Chondrocyte (in vitro differentiated cells): ENCODE results near the gene SCARB1. TPM values are rescaled to one million over a fixed set of nuclear protein-coding genes. Genes with fewer than 3 reads are reported as not detected.

ENCODE experiments used
- DNase-seq: peaks from one replicate; pipeline ENCODE4 v3.0.0; 2021; ENCODE audit warnings: mixed read lengths, low spot score
- H3K27ac Mint-ChIP-seq: one replicate; pipeline ENCODE4 v1.8.0; 2021; ENCODE audit warnings: mild to moderate bottlenecking, moderate library complexity, mixed read lengths; ENCODE audit not compliant: unreplicated experiment
- H3K27me3 Mint-ChIP-seq: 2 replicates; pipeline ENCODE4 v1.8.0; 2021; ENCODE audit warnings: low read depth, mixed read lengths
- H3K36me3 Mint-ChIP-seq: 2 replicates; pipeline ENCODE4 v1.8.0; 2021; ENCODE audit warnings: low read depth, mixed read lengths
- H3K4me1 Mint-ChIP-seq: 2 replicates; pipeline ENCODE4 v1.8.0; 2021; ENCODE audit warnings: low read depth, mild to moderate bottlenecking, mixed read lengths
- H3K4me3 Mint-ChIP-seq: one replicate; pipeline ENCODE4 v1.8.0; 2021; ENCODE audit warnings: mild to moderate bottlenecking, moderate library complexity, mixed read lengths; ENCODE audit not compliant: unreplicated experiment
- H3K9me3 Mint-ChIP-seq: 2 replicates; pipeline ENCODE4 v1.8.0; 2021; ENCODE audit warnings: low read depth, mixed read lengths
- total RNA-seq: library from RNA; stranded (reverse); gene quantifications from 3 replicates; pipeline ENCODE4 v1.2.1, GENCODE V29; 2021
- TF ChIP-seq, protein P1 (sequence below): fragments of 200-600 bp; sonication (generic); IDR thresholded peaks from 2 replicates; pipeline ENCODE4 v1.5.0; 2021; ENCODE audit warnings: antibody characterized with exemption, mild to moderate bottlenecking, moderate library complexity

SCARB1 gene
- total RNA-seq, 1 donor from 2014 or later: 20.1 TPM

DNA sequence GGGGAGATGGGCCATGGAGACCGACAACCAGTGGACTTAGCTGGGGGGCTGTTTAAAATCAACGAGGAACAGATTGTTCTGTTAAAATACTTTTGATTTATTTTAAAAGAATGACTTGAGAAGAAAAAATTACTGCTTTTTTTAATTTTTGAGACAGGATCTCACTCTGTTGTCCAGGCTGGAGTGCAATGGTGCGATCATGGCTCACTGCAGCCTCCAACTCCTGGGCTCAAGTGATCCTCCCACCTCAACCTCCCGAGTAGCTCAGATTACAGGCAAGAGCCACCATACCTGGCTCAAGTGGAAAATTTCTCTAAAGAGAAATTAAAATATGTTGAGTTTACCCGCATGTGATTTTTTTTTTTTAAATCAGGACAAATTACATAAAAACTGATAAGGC is 80.6 kb downstream of the SCARB1 start:
- H3K36me3 Mint-ChIP-seq: peaks cover 14% of the 10 kb centered on the region
- H3K27ac Mint-ChIP-seq: no peak overlapping the region
- no peaks in the 10 kb centered on the region for H3K4me1 Mint-ChIP-seq
- TF ChIP-seq, protein P1, sequence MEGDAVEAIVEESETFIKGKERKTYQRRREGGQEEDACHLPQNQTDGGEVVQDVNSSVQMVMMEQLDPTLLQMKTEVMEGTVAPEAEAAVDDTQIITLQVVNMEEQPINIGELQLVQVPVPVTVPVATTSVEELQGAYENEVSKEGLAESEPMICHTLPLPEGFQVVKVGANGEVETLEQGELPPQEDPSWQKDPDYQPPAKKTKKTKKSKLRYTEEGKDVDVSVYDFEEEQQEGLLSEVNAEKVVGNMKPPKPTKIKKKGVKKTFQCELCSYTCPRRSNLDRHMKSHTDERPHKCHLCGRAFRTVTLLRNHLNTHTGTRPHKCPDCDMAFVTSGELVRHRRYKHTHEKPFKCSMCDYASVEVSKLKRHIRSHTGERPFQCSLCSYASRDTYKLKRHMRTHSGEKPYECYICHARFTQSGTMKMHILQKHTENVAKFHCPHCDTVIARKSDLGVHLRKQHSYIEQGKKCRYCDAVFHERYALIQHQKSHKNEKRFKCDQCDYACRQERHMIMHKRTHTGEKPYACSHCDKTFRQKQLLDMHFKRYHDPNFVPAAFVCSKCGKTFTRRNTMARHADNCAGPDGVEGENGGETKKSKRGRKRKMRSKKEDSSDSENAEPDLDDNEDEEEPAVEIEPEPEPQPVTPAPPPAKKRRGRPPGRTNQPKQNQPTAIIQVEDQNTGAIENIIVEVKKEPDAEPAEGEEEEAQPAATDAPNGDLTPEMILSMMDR: no peak
- H3K9me3 Mint-ChIP-seq: no peaks in the 10 kb centered on the region
- no peaks in the 10 kb centered on the region for H3K27me3 Mint-ChIP-seq
- no peak for DNase-seq
- no peak overlapping the region for H3K4me3 Mint-ChIP-seq

DNA sequence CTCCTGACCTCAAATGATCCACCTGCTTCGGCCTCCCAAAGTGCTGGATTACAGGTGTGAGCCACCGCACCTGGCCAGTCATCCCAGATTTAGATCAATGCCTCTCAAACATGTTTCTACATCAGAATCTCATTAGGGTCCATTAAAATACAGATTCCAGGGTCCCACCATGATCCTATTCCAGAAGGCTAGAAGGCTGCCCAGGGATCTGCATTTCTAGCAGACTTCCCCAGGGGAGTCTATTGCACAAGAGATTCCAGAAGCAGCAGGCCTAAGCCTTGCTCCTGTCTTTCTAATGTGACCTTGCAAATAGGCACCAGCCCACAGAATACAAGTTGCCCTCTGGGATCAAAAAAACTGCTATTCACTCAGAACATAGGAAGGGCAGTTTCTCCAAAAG is 81.5 kb downstream of the SCARB1 start:
- Mint-ChIP-seq H3K9me3 (no peaks in the 10 kb centered on the region), H3K4me1 (no peaks in the 10 kb centered on the region), H3K27ac (no peak overlapping the region), H3K4me3 (no peak overlapping the region), H3K27me3 (no peaks in the 10 kb centered on the region), H3K36me3 (peaks cover 14% of the 10 kb centered on the region)
- TF ChIP-seq, protein P1: no peak
- no peak for DNase-seq

DNA sequence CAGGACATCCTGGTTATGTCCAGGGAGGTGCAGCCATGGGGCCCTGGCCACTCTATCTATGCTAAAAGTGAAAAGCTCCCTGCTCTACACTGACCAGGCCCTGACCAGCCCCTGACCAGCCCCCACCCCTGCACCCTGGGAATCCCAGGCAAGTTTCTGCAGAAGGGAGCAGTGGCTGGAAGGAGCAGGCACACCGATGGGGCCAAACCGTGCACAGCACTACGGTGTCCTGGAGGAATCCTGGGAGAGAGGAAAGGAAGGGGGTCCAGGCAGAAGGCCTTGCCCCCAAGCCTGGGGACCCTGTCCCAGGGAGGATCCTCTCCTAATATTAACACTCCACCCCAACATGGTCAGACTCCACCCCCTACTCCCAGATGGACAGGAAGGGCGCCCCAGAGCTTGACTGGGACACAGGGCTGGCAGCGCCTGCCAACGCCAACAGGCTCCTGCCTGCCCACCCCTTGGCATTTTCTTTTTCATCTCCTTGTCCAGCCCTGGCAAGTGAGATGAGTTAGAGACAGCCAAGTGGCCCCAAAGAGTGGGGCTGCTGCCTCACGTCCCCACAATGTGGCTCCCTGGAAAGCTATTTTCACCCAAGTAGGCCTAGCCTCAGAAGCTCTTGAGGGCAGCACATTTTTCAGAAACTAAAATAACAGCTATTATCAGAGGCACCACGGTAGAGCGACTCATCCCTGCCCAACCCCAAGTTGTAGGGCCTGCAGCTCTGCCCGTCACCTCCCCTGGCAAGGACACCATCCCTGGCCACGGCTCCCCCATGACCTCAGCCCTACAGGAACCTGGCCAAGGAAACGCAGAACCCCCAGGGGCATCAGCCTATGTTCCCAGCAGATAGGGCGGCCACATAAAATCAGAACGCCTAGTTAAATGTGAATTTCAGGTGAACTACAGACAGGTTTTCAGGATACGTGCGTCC is 82.6 kb downstream of the SCARB1 start:
- Mint-ChIP-seq H3K36me3 (peaks cover 11% of the 10 kb centered on the region), H3K4me1 (peaks cover 4% of the 10 kb centered on the region), H3K27ac (no peak overlapping the region), H3K27me3 (no peaks in the 10 kb centered on the region), H3K9me3 (no peaks in the 10 kb centered on the region), H3K4me3 (no peak overlapping the region)
- TF ChIP-seq, protein P1: no peak
- DNase-seq: no peak

DNA sequence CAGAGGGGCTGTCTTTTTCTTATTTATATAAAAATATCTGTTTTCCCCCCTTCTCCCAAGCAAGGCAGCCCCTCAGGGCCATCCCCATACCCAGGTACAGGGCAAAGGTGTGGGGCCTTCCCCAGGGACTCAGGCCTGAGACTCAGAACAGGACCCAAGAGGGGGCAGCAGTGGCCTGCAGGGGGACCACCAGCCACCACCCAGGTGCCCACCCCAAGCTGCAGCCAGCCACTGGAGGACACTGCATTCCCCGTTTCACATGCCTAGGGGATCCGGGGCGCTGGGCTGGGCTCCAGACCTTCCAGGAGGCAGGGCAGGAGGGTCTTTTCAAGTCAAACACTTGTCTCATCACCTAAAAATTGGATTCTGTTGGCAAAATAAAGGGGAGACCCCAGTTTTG is 83.3 kb downstream of the SCARB1 start:
- H3K9me3 Mint-ChIP-seq: no peaks in the 10 kb centered on the region
- H3K4me3 Mint-ChIP-seq: no peak overlapping the region
- H3K4me1 Mint-ChIP-seq: peaks cover 11% of the 10 kb centered on the region
- peaks cover 10% of the 10 kb centered on the region for H3K36me3 Mint-ChIP-seq
- no peak for DNase-seq
- TF ChIP-seq, protein P1: no peak
- H3K27me3 Mint-ChIP-seq: no peaks in the 10 kb centered on the region
- no peak overlapping the region for H3K27ac Mint-ChIP-seq

DNA sequence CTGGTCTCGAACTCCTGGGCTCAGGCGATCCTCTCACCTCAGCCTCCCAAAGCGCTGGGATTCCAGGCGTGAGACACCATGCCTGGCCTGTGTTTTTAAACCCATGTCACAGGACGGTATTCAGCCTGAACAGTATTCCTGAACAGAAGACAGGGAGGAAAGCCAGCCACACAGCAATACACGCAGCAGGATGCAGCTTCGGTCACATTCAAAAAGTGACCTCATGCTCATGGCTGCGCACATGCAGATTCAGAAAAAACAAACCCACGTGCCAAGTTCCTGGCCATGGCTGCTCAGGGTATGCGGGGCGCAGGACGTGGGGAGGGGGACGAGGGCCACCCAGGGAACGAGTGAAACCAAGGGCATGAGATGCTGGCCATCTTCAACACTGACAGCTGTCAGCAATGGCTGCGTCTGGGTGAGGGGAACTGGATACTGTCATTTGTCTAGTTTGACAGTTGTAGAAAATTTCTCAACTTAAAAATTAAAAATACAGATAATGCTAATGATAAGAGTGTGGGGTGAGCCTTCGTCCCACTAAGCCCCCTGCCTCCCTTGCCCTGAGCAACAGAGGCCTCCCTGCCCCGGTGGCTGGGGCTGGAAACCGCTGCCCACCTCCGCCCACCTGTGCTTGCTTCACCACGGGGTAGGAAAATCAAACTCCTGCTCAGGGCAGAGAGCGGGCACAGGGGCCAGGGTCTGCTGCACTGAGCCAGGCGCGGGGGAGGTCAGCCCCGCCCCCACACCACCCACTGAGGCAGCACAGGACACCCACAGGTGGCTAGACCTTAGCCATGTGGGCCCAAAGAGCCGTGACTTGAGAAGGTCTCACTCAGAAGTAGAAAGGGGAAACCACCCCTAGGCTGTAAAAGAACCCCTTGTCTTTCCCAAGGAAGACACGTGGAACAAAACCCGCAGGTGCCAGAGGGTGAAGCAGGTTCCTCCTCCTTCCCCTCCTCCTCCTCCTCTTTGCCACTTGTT is 84.2 kb downstream of the SCARB1 start:
- Mint-ChIP-seq H3K36me3 (peaks cover 5% of the 10 kb centered on the region), H3K27ac (peak overlapping the region; percentile 27), H3K27me3 (no peaks in the 10 kb centered on the region), H3K4me1 (peaks cover 19% of the 10 kb centered on the region), H3K9me3 (no peaks in the 10 kb centered on the region), H3K4me3 (no peak overlapping the region)
- TF ChIP-seq, protein P1: no peak
- DNase-seq: no peak
